C4-2B (cell line): ENCODE data around the gene LNP1.

Experiments
- H3K27ac ChIP-seq: fragments of 450-650 bp; 2 replicates; pipeline ENCODE4 v1.5.1; 2017
- CTCF ChIP-seq: fragments of 450-650 bp; conservative IDR thresholded peaks from 2 replicates; pipeline ENCODE4 v1.5.1; 2017; ENCODE audit warnings: mild to moderate bottlenecking
- ZFX ChIP-seq: fragments of 450-650 bp; IDR thresholded peaks from 2 replicates; pipeline ENCODE4 v1.6.1; 2017

The LNP1 gene

GRCh38 chr3:100361897-100362296, 39.4 kb upstream of the LNP1 start:
- TF ChIP-seq CTCF = no peak
- no peak for TF ChIP-seq ZFX
- no peak overlapping the region for H3K27ac ChIP-seq

- H3K27ac ChIP-seq = no peak overlapping the region
- TF ChIP-seq CTCF (no peak), ZFX (no peak)
These were observed 36.9 kb upstream of the LNP1 start for GRCh38 chr3:100364421-100364820.

GRCh38 chr3:100366424-100366823, 34.9 kb upstream of the LNP1 start:
- H3K27ac ChIP-seq = no peak overlapping the region
- TF ChIP-seq CTCF (no peak), ZFX (no peak)

- TF ChIP-seq CTCF (no peak), ZFX (no peak)
- no peak overlapping the region for H3K27ac ChIP-seq
These were observed 32.9 kb upstream of the LNP1 start for GRCh38 chr3:100368441-100368840.

- no peak overlapping the region for H3K27ac ChIP-seq
- TF ChIP-seq ZFX (no peak), CTCF (no peak)
These were observed 30.6 kb upstream of the LNP1 start for GRCh38 chr3:100370756-100371155.

GRCh38 chr3:100374521-100374920, 26.8 kb upstream of the LNP1 start:
- TF ChIP-seq ZFX (no peak), CTCF (no peak)
- H3K27ac ChIP-seq = no peak overlapping the region

GRCh38 chr3:100376301-100376700, 25.0 kb upstream of the LNP1 start:
- H3K27ac ChIP-seq = no peak overlapping the region
- TF ChIP-seq ZFX (no peak), CTCF (no peak)
